Subcutaneous abdominal adipose tissue (tissue), 5 donors: ENCODE results near the gene CLRN2.
"Not testable (repeated sequence)": the region's sequence is repeated elsewhere in the genome, so short reads cannot be mapped to it uniquely, and the experiment has no call there.

Experiments
- H3K27ac ChIP-seq: one replicate; pipeline ENCODE4 v1.7.0; 2013; ENCODE audit warnings: low read depth, mild to moderate bottlenecking, inconsistent platforms, low read length, moderate library complexity
- H3K27me3 ChIP-seq, 5 donors: one replicate each; pipeline ENCODE4 v1.7.0; 2013; ENCODE audit warnings: low read length in 5 of 5, inconsistent platforms in 1 of 5; ENCODE audit not compliant: control insufficient read depth in 5 of 5, insufficient read depth in 4 of 5
- H3K36me3 ChIP-seq, 5 donors: one replicate each; pipeline ENCODE4 v1.7.0; 2013; ENCODE audit warnings: low read length in 5 of 5; ENCODE audit not compliant: control insufficient read depth in 5 of 5, insufficient read depth in 5 of 5
- H3K4me1 ChIP-seq, 5 donors: one replicate each; pipeline ENCODE4 v1.7.0; 2013; ENCODE audit warnings: low read length in 5 of 5, mild to moderate bottlenecking in 3 of 5, moderate library complexity in 1 of 5; ENCODE audit not compliant: control insufficient read depth in 5 of 5, insufficient read depth in 5 of 5
- H3K4me3 ChIP-seq, 5 donors: one replicate each; pipeline ENCODE4 v1.7.0; 2013; ENCODE audit warnings: low read length in 5 of 5, low read depth in 1 of 5
- H3K9ac ChIP-seq, 5 donors: one replicate each; pipeline ENCODE4 v1.7.0; 2013; ENCODE audit warnings: low read length in 5 of 5, mild to moderate bottlenecking in 4 of 5, moderate library complexity in 3 of 5
- H3K9me3 ChIP-seq, 5 donors: one replicate each; pipeline ENCODE4 v1.7.0; 2013; ENCODE audit warnings: low read length in 5 of 5; ENCODE audit not compliant: control insufficient read depth in 5 of 5
- donor health status: healthy.
- donor health status: healthy.
- donor health status: healthy.
- donor health status: healthy.
- donor health status: healthy.

CLRN2 gene

DNA sequence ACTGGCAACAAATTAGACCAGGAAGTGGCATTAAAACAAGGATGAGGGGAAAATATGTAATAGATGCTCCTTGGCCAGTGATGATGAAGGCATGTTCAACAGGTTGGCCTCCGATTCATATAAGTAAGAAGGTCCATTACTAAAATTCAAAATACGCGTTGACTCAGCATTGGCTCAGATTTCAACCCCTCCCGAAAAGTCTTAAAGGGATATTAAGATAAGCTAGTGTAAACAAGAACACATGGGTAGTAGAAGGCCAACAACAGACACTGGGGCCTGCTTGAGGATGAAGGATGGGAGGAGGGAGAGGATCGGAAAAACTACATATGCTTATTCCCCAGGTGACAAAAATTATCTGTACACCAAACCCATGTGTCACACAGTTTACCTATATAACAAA lies 42.9 kb downstream of the CLRN2 start:
- H3K27me3 ChIP-seq = peaks cover 0 to 2% (median 0%) of the 10 kb centered on the region in 5 donors
- H3K36me3 ChIP-seq = no peaks in the 10 kb centered on the region
- no peak overlapping the region for H3K9ac ChIP-seq
- no peak overlapping the region for H3K27ac ChIP-seq
- no peaks in the 10 kb centered on the region for H3K4me1 ChIP-seq
- H3K4me3 ChIP-seq = no peak overlapping the region
- H3K9me3 ChIP-seq = no peaks in the 10 kb centered on the region

- Histone ChIP-seq H3K27me3 (peaks cover 0 to 2% (median 0%) of the 10 kb centered on the region in 5 donors), H3K4me3 (no peak overlapping the region), H3K9ac (no peak overlapping the region), H3K9me3 (no peaks in the 10 kb centered on the region), H3K27ac (no peak overlapping the region), H3K4me1 (no peaks in the 10 kb centered on the region), H3K36me3 (no peaks in the 10 kb centered on the region)
Measured at GRCh38 chr4:17558941-17559708, 44.2 kb downstream of the CLRN2 start.

DNA sequence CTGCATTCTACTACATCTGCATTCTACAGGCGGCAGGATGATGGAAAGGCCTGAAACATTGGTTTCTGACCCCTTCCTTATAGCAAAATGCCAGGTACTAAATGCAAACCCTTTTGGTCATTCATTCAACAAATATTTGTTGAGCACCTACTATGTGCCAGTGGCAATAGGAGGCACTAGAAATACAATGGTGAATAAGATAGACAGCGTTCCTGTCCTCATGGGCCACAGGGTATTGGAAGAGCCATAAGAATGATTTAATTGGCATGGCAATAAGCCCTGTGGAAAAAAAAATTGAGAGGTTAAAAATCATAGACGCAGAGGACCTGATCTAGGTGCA lies 44.7 kb downstream of the CLRN2 start:
- Histone ChIP-seq H3K4me1 (no peaks in the 10 kb centered on the region), H3K27ac (no peak overlapping the region), H3K9me3 (no peaks in the 10 kb centered on the region), H3K9ac (no peak overlapping the region), H3K27me3 (peaks cover 0 to 2% (median 0%) of the 10 kb centered on the region in 5 donors), H3K36me3 (no peaks in the 10 kb centered on the region), H3K4me3 (no peak overlapping the region)

DNA sequence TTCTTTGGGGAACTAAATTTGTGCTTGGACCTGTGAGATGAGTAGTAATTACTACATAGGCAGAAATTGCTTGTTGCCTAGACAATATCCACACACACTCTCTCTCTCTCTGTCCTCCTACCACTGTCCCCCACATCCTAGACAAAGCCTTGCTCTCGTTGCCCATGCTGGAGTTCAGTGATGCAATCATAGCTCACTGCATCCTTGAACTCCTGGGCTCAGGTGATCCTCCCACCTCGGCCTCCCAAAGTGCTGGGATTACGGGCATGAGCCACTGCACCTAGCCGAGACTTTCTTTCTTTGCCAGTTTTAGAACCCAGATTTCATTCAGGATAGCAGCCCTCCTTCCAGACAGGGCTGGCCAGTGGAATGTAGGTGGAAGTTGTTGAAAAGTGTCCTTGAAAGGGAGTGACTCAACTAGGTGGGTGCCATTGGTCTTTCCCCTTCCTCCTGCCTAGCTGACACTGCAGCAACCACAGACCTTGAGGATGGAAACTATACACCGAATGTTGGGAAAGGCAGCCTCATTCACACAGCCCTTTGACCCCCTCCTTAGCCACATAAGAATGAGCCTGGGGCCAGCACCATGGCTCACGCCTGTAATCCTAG lies 45.2 kb downstream of the CLRN2 start:
- H3K9me3 ChIP-seq = no peaks in the 10 kb centered on the region
- H3K4me3 ChIP-seq = no peak overlapping the region
- H3K36me3 ChIP-seq = no peaks in the 10 kb centered on the region
- no peaks in the 10 kb centered on the region for H3K4me1 ChIP-seq
- H3K9ac ChIP-seq = no peak overlapping the region
- no peak overlapping the region for H3K27ac ChIP-seq
- peaks cover 0 to under 1% (median 0%) of the 10 kb centered on the region in 5 donors for H3K27me3 ChIP-seq

DNA sequence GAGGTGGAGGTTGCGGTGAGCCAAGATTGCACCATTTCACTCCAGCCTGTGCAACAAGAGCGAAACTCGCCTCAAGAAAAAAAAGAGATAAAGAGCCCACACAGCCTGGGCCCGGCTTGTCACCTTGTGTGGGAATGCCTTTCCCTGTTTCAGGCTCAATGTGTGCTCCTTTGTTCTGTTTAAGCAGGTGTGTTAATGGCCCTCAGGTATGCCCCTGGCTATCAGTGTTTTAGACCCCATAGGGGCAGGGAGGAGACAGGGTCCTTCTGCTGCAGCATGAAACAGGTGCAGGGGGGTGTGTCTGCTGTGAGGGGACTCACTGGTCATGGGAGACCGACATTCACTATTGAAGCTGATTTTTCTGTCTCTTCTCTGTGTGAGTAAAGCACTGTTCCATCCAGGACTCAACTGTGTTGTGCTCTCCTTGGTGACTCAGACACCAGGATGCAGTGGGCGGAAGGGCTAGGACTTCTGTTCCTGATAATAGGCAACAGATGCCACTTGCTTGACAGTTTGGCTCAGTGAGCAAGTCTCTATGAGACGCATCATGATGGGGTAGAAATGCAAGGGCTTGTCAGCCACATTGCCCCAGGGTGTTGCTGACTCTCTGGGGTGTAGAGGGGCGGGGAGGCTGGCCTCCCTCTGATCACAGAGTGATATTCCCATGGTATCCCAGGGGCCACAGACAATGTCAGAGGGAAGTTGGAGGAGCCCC lies 46.4 kb downstream of the CLRN2 start:
- Histone ChIP-seq H3K4me3 (no peak overlapping the region), H3K4me1 (no peaks in the 10 kb centered on the region), H3K9me3 (no peaks in the 10 kb centered on the region), H3K27me3 (no peaks in the 10 kb centered on the region), H3K36me3 (no peaks in the 10 kb centered on the region), H3K27ac (no peak overlapping the region), H3K9ac (no peak overlapping the region)

GRCh38 chr4:17562157-17562556 lies 47.2 kb downstream of the CLRN2 start:
- H3K4me1 ChIP-seq = no peaks in the 10 kb centered on the region
- H3K27ac ChIP-seq = no peak overlapping the region
- H3K4me3 ChIP-seq = no peak overlapping the region
- no peak overlapping the region for H3K9ac ChIP-seq
- H3K36me3 ChIP-seq = no peaks in the 10 kb centered on the region
- no peaks in the 10 kb centered on the region for H3K9me3 ChIP-seq
- H3K27me3 ChIP-seq = no peaks in the 10 kb centered on the region

DNA sequence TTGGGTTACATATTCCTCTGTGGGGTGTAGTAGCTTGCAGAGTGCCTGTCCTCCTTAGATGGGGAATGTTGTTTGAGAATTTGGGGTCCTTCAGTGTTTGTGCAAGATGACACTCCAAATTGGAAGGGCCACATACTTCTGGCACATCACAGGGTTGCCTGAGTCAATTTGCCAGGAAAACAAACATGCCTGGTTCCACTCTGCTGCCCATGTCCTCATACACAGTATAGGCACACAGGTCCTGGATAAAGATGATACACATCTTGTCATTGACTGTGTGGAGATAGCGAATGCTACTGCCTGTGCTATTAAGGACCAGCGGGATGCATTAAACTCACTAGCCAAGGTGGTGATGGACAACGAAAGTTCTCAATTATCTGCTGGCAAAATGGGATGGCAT lies 50.9 kb downstream of the CLRN2 start:
- Histone ChIP-seq H3K4me3 (no peak overlapping the region), H3K27ac (no peak overlapping the region), H3K27me3 (no peaks in the 10 kb centered on the region), H3K9me3 (no peaks in the 10 kb centered on the region), H3K9ac (no peak overlapping the region), H3K36me3 (no peaks in the 10 kb centered on the region), H3K4me1 (no peaks in the 10 kb centered on the region)

GRCh38 chr4:17567271-17567670 lies 52.3 kb downstream of the CLRN2 start:
- Histone ChIP-seq H3K9me3 (no peaks in the 10 kb centered on the region), H3K27me3 (no peaks in the 10 kb centered on the region), H3K27ac (no peak overlapping the region), H3K4me1 (no peaks in the 10 kb centered on the region), H3K9ac (no peak overlapping the region), H3K36me3 (no peaks in the 10 kb centered on the region), H3K4me3 (no peak overlapping the region)

DNA sequence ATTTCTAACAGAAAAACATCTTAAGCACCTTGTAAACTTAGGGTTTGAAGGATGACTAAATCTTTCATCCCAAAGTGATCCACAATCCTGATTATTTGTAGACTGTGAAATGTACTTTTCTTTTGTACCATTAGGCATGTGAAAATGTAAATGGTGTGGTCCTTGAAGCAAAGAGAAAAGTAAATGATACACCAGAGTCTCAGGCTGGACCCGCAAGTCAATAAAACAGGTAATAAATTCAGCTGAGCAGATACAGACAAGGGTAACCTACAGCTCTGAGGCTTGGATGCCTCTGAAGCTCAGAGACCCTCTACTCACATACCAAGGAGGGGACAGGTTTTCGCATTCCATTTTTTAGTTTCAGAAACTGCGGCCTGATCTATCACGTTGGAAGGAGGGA lies 59.2 kb downstream of the CLRN2 start:
- Histone ChIP-seq H3K9ac (no peak overlapping the region), H3K27ac (no peak overlapping the region), H3K36me3 (no peaks in the 10 kb centered on the region), H3K27me3 (no peaks in the 10 kb centered on the region), H3K9me3 (no peaks in the 10 kb centered on the region), H3K4me3 (no peak overlapping the region), H3K4me1 (peaks cover 0 to 25% (median 15%) of the 10 kb centered on the region in 5 donors)

GRCh38 chr4:17575177-17575576 lies 60.2 kb downstream of the CLRN2 start:
- not testable (repeated sequence) for H3K27ac ChIP-seq, H3K9ac ChIP-seq, H3K4me3 ChIP-seq, H3K36me3 ChIP-seq, H3K27me3 ChIP-seq, H3K9me3 ChIP-seq
- peaks cover 0 to 31% (median 22%) of the 10 kb centered on the region in 5 donors for H3K4me1 ChIP-seq
